ENCODE results near the gene TAX1BP1. TPM values are rescaled to one million over a fixed set of nuclear protein-coding genes. Genes with fewer than 3 reads are reported as not detected.
A peak's percentile ranks its signal among the peaks of the same experiment; 100 is the strongest.

Gene TAX1BP1
- polyA plus RNA-seq, 1 donor (not counting 4 experiments of a cell fraction or from before 2014, with no cell fraction given) = 102 TPM

DNA sequence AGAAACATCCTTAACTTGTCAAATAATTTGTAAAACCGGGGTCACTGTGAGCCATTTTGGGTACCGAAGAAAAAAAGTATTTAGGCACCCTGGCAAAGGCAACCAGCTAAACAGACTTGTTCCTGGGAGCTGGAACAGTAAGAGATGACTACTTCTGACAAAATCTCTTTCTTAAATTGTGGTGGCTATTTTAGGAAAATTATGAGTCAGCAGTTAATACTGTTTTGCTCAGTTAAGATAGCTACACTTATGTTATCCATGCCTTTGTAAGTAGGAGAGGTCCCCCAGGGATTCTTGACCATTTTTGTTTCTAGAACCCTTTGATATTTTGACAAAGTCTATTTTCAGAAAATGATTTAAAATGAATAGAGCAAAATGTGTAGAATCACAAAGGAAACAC, 68.7 kb downstream of the TAX1BP1 start:
- Histone ChIP-seq H3K79me2 (ENCODE audit: control insufficient read depth, insufficient read depth, low read length) (no peaks in the 10 kb centered on the region), H3K36me3 (ENCODE audit: control insufficient read depth in 2 of 2, extremely low read depth in 1 of 2, insufficient read depth in 2 of 2, low read length in 2 of 2) (peaks cover 0 to 3% of the 10 kb centered on the region in 2 experiments), H2AFZ (ENCODE audit: control insufficient read depth, low read length) (no peak overlapping the region), H3K4me2 (ENCODE audit: control insufficient read depth, extremely low read depth, insufficient read depth, low read depth, low read length) (no peak overlapping the region), H3K27me3 (ENCODE audit: control insufficient read depth, extremely low read depth, insufficient read depth, low read length) (no peaks in the 10 kb centered on the region), H3K4me1 (ENCODE audit: control insufficient read depth, extremely low read depth, insufficient read depth, low read length) (peaks cover 5% of the 10 kb centered on the region), H3K27ac (ENCODE audit: control insufficient read depth, insufficient read depth, low read length) (no peak overlapping the region), H4K20me1 (ENCODE audit: control insufficient read depth, extremely low read depth, insufficient read depth, low read length) (no peaks in the 10 kb centered on the region), H3K9me3 (ENCODE audit: control insufficient read depth, low read depth, low read length) (no peaks in the 10 kb centered on the region), H3K9me1 (ENCODE audit: control insufficient read depth, extremely low read depth, insufficient read depth, low read length) (no peaks in the 10 kb centered on the region), H3K4me3 (ENCODE audit: control insufficient read depth in 2 of 3, extremely low read depth in 1 of 3, insufficient read depth in 2 of 3, low read depth in 1 of 3, low read length in 3 of 3) (no peak overlapping the region), H3K9ac (ENCODE audit: control insufficient read depth, extremely low read depth, insufficient read depth, low read length) (no peak overlapping the region)
- peak; percentile 55 for FAIRE-seq
- dilution Hi-C loops (cut with MboI; ENCODE audit: extremely low pct_ligation_motif_present, low sequenced_read_pairs) = no loop called here
- TF ChIP-seq EZH2 (IDR thresholded peaks at IDR 0.05; ENCODE audit: low read length) = no peak
- TF ChIP-seq, protein P1, sequence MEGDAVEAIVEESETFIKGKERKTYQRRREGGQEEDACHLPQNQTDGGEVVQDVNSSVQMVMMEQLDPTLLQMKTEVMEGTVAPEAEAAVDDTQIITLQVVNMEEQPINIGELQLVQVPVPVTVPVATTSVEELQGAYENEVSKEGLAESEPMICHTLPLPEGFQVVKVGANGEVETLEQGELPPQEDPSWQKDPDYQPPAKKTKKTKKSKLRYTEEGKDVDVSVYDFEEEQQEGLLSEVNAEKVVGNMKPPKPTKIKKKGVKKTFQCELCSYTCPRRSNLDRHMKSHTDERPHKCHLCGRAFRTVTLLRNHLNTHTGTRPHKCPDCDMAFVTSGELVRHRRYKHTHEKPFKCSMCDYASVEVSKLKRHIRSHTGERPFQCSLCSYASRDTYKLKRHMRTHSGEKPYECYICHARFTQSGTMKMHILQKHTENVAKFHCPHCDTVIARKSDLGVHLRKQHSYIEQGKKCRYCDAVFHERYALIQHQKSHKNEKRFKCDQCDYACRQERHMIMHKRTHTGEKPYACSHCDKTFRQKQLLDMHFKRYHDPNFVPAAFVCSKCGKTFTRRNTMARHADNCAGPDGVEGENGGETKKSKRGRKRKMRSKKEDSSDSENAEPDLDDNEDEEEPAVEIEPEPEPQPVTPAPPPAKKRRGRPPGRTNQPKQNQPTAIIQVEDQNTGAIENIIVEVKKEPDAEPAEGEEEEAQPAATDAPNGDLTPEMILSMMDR (optimal IDR thresholded peaks at IDR 0.05 in 1 of 3, IDR thresholded peaks at IDR 0.05 in 1 of 3, conservative IDR thresholded peaks at IDR 0.05 in 1 of 3; ENCODE audit: extremely low read depth in 1 of 3, insufficient read depth in 2 of 3, low read length in 3 of 3) = no peak
- no peak for DNase-seq (ENCODE audit: low read depth, low spot score)

DNA sequence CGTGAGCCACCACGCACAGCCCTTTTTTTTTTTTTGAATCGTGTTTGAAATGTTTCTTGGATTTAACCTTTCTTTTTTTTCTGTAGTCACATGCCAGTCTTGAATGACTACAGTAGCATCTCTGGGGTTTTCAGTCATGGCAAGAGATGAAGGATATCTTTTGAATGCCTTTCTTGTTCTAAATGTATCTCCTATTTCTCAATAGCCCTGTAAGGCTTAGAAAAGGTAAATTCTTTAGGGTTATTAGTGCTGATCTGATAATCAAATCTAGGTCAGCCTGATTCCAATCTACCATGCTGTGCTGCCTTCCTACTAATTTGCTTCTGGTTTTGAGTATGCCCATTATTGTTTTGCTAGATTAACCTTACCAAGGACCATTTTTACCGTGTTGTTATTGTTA, 70.2 kb downstream of the TAX1BP1 start:
- Histone ChIP-seq H3K4me2 (ENCODE audit: control insufficient read depth, extremely low read depth, insufficient read depth, low read depth, low read length) (no peak overlapping the region), H3K27ac (ENCODE audit: control insufficient read depth, insufficient read depth, low read length) (no peak overlapping the region), H3K9me1 (ENCODE audit: control insufficient read depth, extremely low read depth, insufficient read depth, low read length) (no peaks in the 10 kb centered on the region), H3K79me2 (ENCODE audit: control insufficient read depth, insufficient read depth, low read length) (no peaks in the 10 kb centered on the region), H3K4me1 (ENCODE audit: control insufficient read depth, extremely low read depth, insufficient read depth, low read length) (peaks cover 5% of the 10 kb centered on the region), H4K20me1 (ENCODE audit: control insufficient read depth, extremely low read depth, insufficient read depth, low read length) (no peaks in the 10 kb centered on the region), H3K4me3 (ENCODE audit: control insufficient read depth in 2 of 3, extremely low read depth in 1 of 3, insufficient read depth in 2 of 3, low read depth in 1 of 3, low read length in 3 of 3) (no peak overlapping the region), H3K9me3 (ENCODE audit: control insufficient read depth, low read depth, low read length) (no peaks in the 10 kb centered on the region), H2AFZ (ENCODE audit: control insufficient read depth, low read length) (no peak overlapping the region), H3K27me3 (ENCODE audit: control insufficient read depth, extremely low read depth, insufficient read depth, low read length) (no peaks in the 10 kb centered on the region), H3K36me3 (ENCODE audit: control insufficient read depth in 2 of 2, extremely low read depth in 1 of 2, insufficient read depth in 2 of 2, low read length in 2 of 2) (peaks cover 0 to 3% of the 10 kb centered on the region in 2 experiments), H3K9ac (ENCODE audit: control insufficient read depth, extremely low read depth, insufficient read depth, low read length) (no peak overlapping the region)
- FAIRE-seq (no peak), DNase-seq (ENCODE audit: low read depth, low spot score) (no peak)
- dilution Hi-C loops (cut with MboI; ENCODE audit: extremely low pct_ligation_motif_present, low sequenced_read_pairs) = no loop called here
- TF ChIP-seq, protein P1 (optimal IDR thresholded peaks at IDR 0.05 in 1 of 3, IDR thresholded peaks at IDR 0.05 in 1 of 3, conservative IDR thresholded peaks at IDR 0.05 in 1 of 3; ENCODE audit: extremely low read depth in 1 of 3, insufficient read depth in 2 of 3, low read length in 3 of 3) = no peak
- TF ChIP-seq EZH2 (IDR thresholded peaks at IDR 0.05; ENCODE audit: low read length) = no peak
